CD4-positive, alpha-beta T cell (primary cell): ENCODE measurements around the gene ENTPD3. TPM values are rescaled to one million over a fixed set of nuclear protein-coding genes. Genes with fewer than 3 reads are reported as not detected.

Experiments used
- ATAC-seq: fragments of 200-7000 bp; cut with Tn5 transposase; one replicate; pipeline ENCODE4 v1.10.0; 2022; ENCODE audit warnings: mild to moderate bottlenecking; ENCODE audit not compliant: poor library complexity
- CTCF ChIA-PET: fragments of 350-600 bp; sonication (Branson Sonifier 250); formaldehyde crosslinking; loops from one replicate; lab custom pipeline; 2021; ENCODE audit warnings: antibody characterized with exemption, inconsistent platforms; lab: Charles Lee
- POLR2A ChIA-PET: fragments of 350-600 bp; sonication (Branson Sonifier 250); formaldehyde crosslinking; loops from one replicate; lab custom pipeline; 2021; ENCODE audit warnings: antibody characterized with exemption, inconsistent platforms; lab: Charles Lee
- DNase-seq, 14 experiments: peaks; one replicate each; pipeline ENCODE4 v3.0.0-alpha.2; 2013 to 2020; ENCODE audit warnings: mixed read lengths in 2 of 14
- H3K27ac ChIP-seq, 2 donors: one replicate each; pipeline versions ENCODE4 v1.5.1 to v1.7.0; 2013; ENCODE audit warnings: low read length in 2 of 2, low read depth in 1 of 2, mild to moderate bottlenecking in 1 of 2
- H3K27me3 ChIP-seq, 2 experiments: 1 replicate in 1 of 2; 2 replicates in 1 of 2; pipeline versions ENCODE4 v1.6.1 to v1.7.0; 2013; ENCODE audit warnings: low read length in 2 of 2, control low read depth in 1 of 2, mild to moderate bottlenecking in 1 of 2, moderate library complexity in 1 of 2; ENCODE audit not compliant: insufficient read depth in 2 of 2, control insufficient read depth in 1 of 2
- H3K36me3 ChIP-seq: one replicate; pipeline ENCODE4 v1.6.1; 2013; ENCODE audit warnings: low read length, control low read depth; ENCODE audit not compliant: insufficient read depth
- H3K4me1 ChIP-seq: one replicate; pipeline ENCODE4 v1.6.1; 2013; ENCODE audit warnings: low read length, control low read depth; ENCODE audit not compliant: insufficient read depth
- H3K4me3 ChIP-seq: one replicate; pipeline ENCODE4 v1.5.1; 2013; ENCODE audit warnings: mild to moderate bottlenecking, low read length, moderate library complexity
- H3K9me3 ChIP-seq, 2 experiments: 1 replicate in 1 of 2; 2 replicates in 1 of 2; pipeline versions ENCODE4 v1.6.1 to v1.7.0; 2013; ENCODE audit warnings: low read length in 2 of 2, mild to moderate bottlenecking in 2 of 2, control low read depth in 1 of 2, moderate library complexity in 1 of 2; ENCODE audit not compliant: control insufficient read depth in 1 of 2, insufficient read depth in 1 of 2
- H3K27ac Mint-ChIP-seq: one replicate; pipeline ENCODE4 v1.8.0; 2020; ENCODE audit warnings: mixed read lengths
- H3K27me3 Mint-ChIP-seq: one replicate; pipeline ENCODE4 v1.8.0; 2021; ENCODE audit warnings: mixed read lengths
- H3K36me3 Mint-ChIP-seq: one replicate; pipeline ENCODE4 v1.8.0; 2021; ENCODE audit warnings: low read depth, mixed read lengths
- H3K4me1 Mint-ChIP-seq: one replicate; pipeline ENCODE4 v1.8.0; 2021; ENCODE audit warnings: low read depth, mixed read lengths
- H3K4me3 Mint-ChIP-seq: one replicate; pipeline ENCODE4 v1.8.0; 2020; ENCODE audit warnings: mild to moderate bottlenecking, mixed read lengths
- H3K9me3 Mint-ChIP-seq: one replicate; pipeline ENCODE4 v1.8.0; 2020; ENCODE audit warnings: mixed read lengths
- CTCF ChIP-seq: fragments of 200-600 bp; IDR thresholded peaks from one replicate; pipeline ENCODE4 v1.8.0; 2022; ENCODE audit warnings: antibody characterized with exemption, mild to moderate bottlenecking
- intact Hi-C, 2 experiments: fragments of 100-400 bp; cut with DNase I in 1 of 2; cut with micrococcal nuclease in 1 of 2; formaldehyde crosslinking; loops; one replicate each; pipeline versions ENCODE4 v1.15.1 to v1.9.0; 2023 to 2025; cut with DNase I, micrococcal nuclease
- total RNA-seq, 174 experiments: library from RNA in 2 of 174; stranded (reverse) in 2 of 174; gene quantifications; one replicate each; pipeline ENCODE4 v1.2.3 and lab custom pipeline; 2021 to 2026

ENTPD3 gene
- total RNA-seq, 2 experiments from 2014 or later: not detected

GRCh38 chr3:40468018-40468417 is 81.0 kb downstream of the ENTPD3 start:
- H3K9me3 Mint-ChIP-seq: no peaks in the 10 kb centered on the region
- peaks cover 39% of the 10 kb centered on the region for H3K36me3 Mint-ChIP-seq
- peaks cover 10% of the 10 kb centered on the region for H3K36me3 ChIP-seq
- no peak overlapping the region for H3K4me3 Mint-ChIP-seq
- ATAC-seq: no peak
- H3K27me3 Mint-ChIP-seq: no peaks in the 10 kb centered on the region
- ChIA-PET CTCF (no interaction called here), POLR2A (interaction anchor here (1.5 kb wide), 1 partner anchor 11 kb away, joined by 5 read pairs; the partner anchor contains the start of gene RPL14)
- H3K27ac ChIP-seq: no peak overlapping the region
- no peaks in the 10 kb centered on the region for H3K27me3 ChIP-seq
- no peak overlapping the region for H3K4me3 ChIP-seq
- no peaks in the 10 kb centered on the region for H3K9me3 ChIP-seq
- peaks cover 10% of the 10 kb centered on the region for H3K4me1 ChIP-seq
- intact Hi-C loops: no loop called here
- peaks cover 26% of the 10 kb centered on the region for H3K4me1 Mint-ChIP-seq
- no peak overlapping the region for H3K27ac Mint-ChIP-seq
- no peak for DNase-seq
- no peak for TF ChIP-seq CTCF

- H3K27ac ChIP-seq: no peak overlapping the region
- intact Hi-C loops: no loop called here
- H3K9me3 Mint-ChIP-seq: no peaks in the 10 kb centered on the region
Observed at GRCh38 chr3:40470701-40471100, 83.7 kb downstream of the ENTPD3 start.

More at GRCh38 chr3:40470701-40471100, 83.7 kb downstream of the ENTPD3 start:
- Mint-ChIP-seq H3K27me3 (no peaks in the 10 kb centered on the region), H3K4me1 (no peaks in the 10 kb centered on the region), H3K36me3 (peaks cover 13% of the 10 kb centered on the region), H3K4me3 (no peak overlapping the region), H3K27ac (no peak overlapping the region)
- ChIA-PET POLR2A (no interaction called here), CTCF (no interaction called here)
- Histone ChIP-seq H3K27me3 (no peaks in the 10 kb centered on the region), H3K4me1 (no peaks in the 10 kb centered on the region), H3K36me3 (no peaks in the 10 kb centered on the region), H3K9me3 (no peaks in the 10 kb centered on the region), H3K4me3 (no peak overlapping the region)
- no peak for DNase-seq
- TF ChIP-seq CTCF: no peak
- no peak for ATAC-seq
